CD4-positive, alpha-beta T cell treated with Interleukin-4 for 4 hours (primary cell): Measurements from ENCODE around the gene AK9.
"Not testable (repeated sequence)": the region's sequence is repeated elsewhere in the genome, so short reads cannot be mapped to it uniquely, and the experiment has no call there.

Source experiments
- DNase-seq: peaks from one replicate; pipeline ENCODE4 v3.0.0-alpha.2; 2020

The AK9 gene

GRCh38 chr6:109612268-109612667 is 78.7 kb downstream of the AK9 start:
- no peak for DNase-seq

GRCh38 chr6:109611502-109611901 is 79.5 kb downstream of the AK9 start:
- DNase-seq = no peak

GRCh38 chr6:109610590-109610989 is 80.4 kb downstream of the AK9 start:
- no peak for DNase-seq

- DNase-seq = no peak
Measured at GRCh38 chr6:109609737-109610136, 81.3 kb downstream of the AK9 start.

GRCh38 chr6:109606359-109606758 is 84.6 kb downstream of the AK9 start:
- no peak for DNase-seq

- DNase-seq = no peak
Measured at GRCh38 chr6:109595998-109596397, 95.0 kb downstream of the AK9 start.

- no peak for DNase-seq
Measured at GRCh38 chr6:109580519-109580918, 110.5 kb downstream of the AK9 start.

- DNase-seq = no peak
Measured at GRCh38 chr6:109579361-109579760, 111.6 kb downstream of the AK9 start.

GRCh38 chr6:109569901-109570300 is 121.1 kb downstream of the AK9 start:
- not testable (repeated sequence) for DNase-seq

- no peak for DNase-seq
Measured at GRCh38 chr6:109561844-109562243, 129.2 kb downstream of the AK9 start.

- DNase-seq = no peak
Measured at GRCh38 chr6:109531446-109531845, 159.6 kb downstream of the AK9 start.

GRCh38 chr6:109527989-109528388 is 163.0 kb downstream of the AK9 start:
- DNase-seq = no peak

GRCh38 chr6:109526905-109527628 is 163.9 kb downstream of the AK9 start:
- DNase-seq = peak; percentile 64

- DNase-seq = no peak
Measured at GRCh38 chr6:109524129-109524528, 166.9 kb downstream of the AK9 start.

- DNase-seq = no peak
Measured at GRCh38 chr6:109523478-109523877, 167.5 kb downstream of the AK9 start.

- no peak for DNase-seq
Measured at GRCh38 chr6:109521080-109521479, 169.9 kb downstream of the AK9 start.

- not testable (repeated sequence) for DNase-seq
Measured at GRCh38 chr6:109519647-109520046, 171.4 kb downstream of the AK9 start.

GRCh38 chr6:109516929-109517328 is 174.1 kb downstream of the AK9 start:
- DNase-seq = no peak

- peak; percentile 16 for DNase-seq
Measured at GRCh38 chr6:109515781-109516409, 175.1 kb downstream of the AK9 start.

GRCh38 chr6:109514946-109515345 is 176.1 kb downstream of the AK9 start:
- no peak for DNase-seq

- DNase-seq = no peak
Measured at GRCh38 chr6:109513571-109514071, 177.4 kb downstream of the AK9 start.

GRCh38 chr6:109512271-109512817 is 178.7 kb downstream of the AK9 start:
- no peak for DNase-seq

GRCh38 chr6:109511832-109512231 is 179.2 kb downstream of the AK9 start:
- DNase-seq = no peak

GRCh38 chr6:109510358-109510757 is 180.6 kb downstream of the AK9 start:
- DNase-seq = no peak
